Upper lobe of left lung (tissue), 6 donors: ENCODE data around the gene SLC1A7. TPM values are rescaled to one million over a fixed set of nuclear protein-coding genes. Genes with fewer than 3 reads are reported as not detected.

ENCODE experiments used
- ATAC-seq, 2 donors: fragments of 200-7000 bp; cut with Tn5 transposase; one replicate each; pipeline ENCODE4 v1.9.1; 2022; ENCODE audit warnings: mild to moderate bottlenecking in 2 of 2, moderate library complexity in 2 of 2; ENCODE audit not compliant: low FRiP score in 2 of 2
- DNase-seq, 2 donors: peaks; one replicate each; pipeline ENCODE4 v3.0.0-alpha.2; 2019 to 2020
- H3K27ac ChIP-seq, 4 donors: fragments of 200-600 bp; sonication (generic); one replicate each; pipeline ENCODE4 v1.5.1; 2016 to 2019
- H3K27me3 ChIP-seq, 4 donors: fragments of 200-600 bp; sonication (generic); one replicate each; pipeline ENCODE4 v1.5.1; 2017 to 2019
- H3K36me3 ChIP-seq, 4 donors: fragments of 200-600 bp; sonication (generic); one replicate each; pipeline ENCODE4 v1.5.1; 2016 to 2019
- H3K4me1 ChIP-seq, 4 donors: fragments of 200-600 bp; sonication (generic); one replicate each; pipeline ENCODE4 v1.5.1; 2018 to 2019
- H3K4me3 ChIP-seq, 4 donors: fragments of 200-600 bp; sonication (generic); one replicate each; pipeline ENCODE4 v1.5.1; 2017 to 2019; ENCODE audit warnings: mild to moderate bottlenecking in 2 of 4, moderate library complexity in 1 of 4
- H3K9me3 ChIP-seq, 4 donors: fragments of 200-600 bp; sonication (generic); one replicate each; pipeline ENCODE4 v1.5.1; 2018 to 2019
- CTCF ChIP-seq, 6 experiments: fragments of 450-650 bp in 4 of 6; fragments of 200-600 bp in 2 of 6; sonication (generic) in 2 of 6; IDR thresholded peaks; one replicate each; pipeline ENCODE4 v1.5.1; 2016 to 2019; ENCODE audit warnings: antibody characterized with exemption in 6 of 6
- EP300 ChIP-seq, 4 donors: sonication (generic); formaldehyde crosslinking; IDR thresholded peaks; one replicate each; pipeline ENCODE4 v1.5.1; 2017; ENCODE audit warnings: antibody characterized with exemption in 4 of 4, control low read depth in 2 of 4
- POLR2A ChIP-seq, 4 donors: fragments of 450-650 bp; IDR thresholded peaks; one replicate each; pipeline ENCODE4 v1.5.1; 2016 to 2017; ENCODE audit warnings: antibody characterized with exemption in 4 of 4, mild to moderate bottlenecking in 2 of 4
- POLR2AphosphoS5 ChIP-seq, 2 donors: sonication (generic); formaldehyde crosslinking; IDR thresholded peaks; one replicate each; pipeline ENCODE4 v1.5.1; 2017; ENCODE audit warnings: antibody characterized with exemption in 2 of 2
- WGBS, 2 donors: methylation state at CpG; one replicate each; pipeline ENCODE4 v1.1.5; 2017 to 2018; 5-methylcytosine and 5-hydroxymethylcytosine counted together
- total RNA-seq, 6 donors: library from RNA; depleted of rRNA in 4 of 6; stranded (reverse); fragments of >200 nt in 4 of 6; gene quantifications; one replicate each; pipeline versions ENCODE4 v1.1.0 to v1.2.1, GENCODE V29; 2016 to 2021
- donor health status: DM: no; HTN: no; CAD: no; lungs with moderate emphysema.
- donor health status: DM: no; HTN: yes; CAD: no; lungs with severe emphysema.

SLC1A7 gene
- total RNA-seq, 6 donors from 2014 or later, result 0.37 to 1.3 (median 0.77) TPM; not detected in 2

- H3K4me3 ChIP-seq, result no peak overlapping the region
- 90 to 92% methylated on average over 16 to 20 of the region's 20 CpGs for whole genome bisulfite sequencing, 2 donors
- DNase-seq, result no peak
- H3K27me3 ChIP-seq, result no peaks in the 10 kb centered on the region
- H3K4me1 ChIP-seq, result peaks cover 3 to 11% (median 6%) of the 10 kb centered on the region in 4 donors
- no peak for TF ChIP-seq POLR2A (IDR thresholded peaks at IDR 0.05)
- no peak for TF ChIP-seq EP300 (IDR thresholded peaks at IDR 0.05)
- no peak for TF ChIP-seq POLR2AphosphoS5 (IDR thresholded peaks at IDR 0.05)
- TF ChIP-seq CTCF (IDR thresholded peaks at IDR 0.05), result no peak
- no peak overlapping the region for H3K27ac ChIP-seq
- no peak for ATAC-seq
- no peaks in the 10 kb centered on the region for H3K9me3 ChIP-seq
- no peaks in the 10 kb centered on the region for H3K36me3 ChIP-seq
Measured at GRCh38 chr1:53093778-53094532, 48.5 kb downstream of the SLC1A7 start.

GRCh38 chr1:53093451-53093754 is 49.0 kb downstream of the SLC1A7 start:
- Histone ChIP-seq H3K4me1 (peaks cover 3 to 11% (median 6%) of the 10 kb centered on the region in 4 donors), H3K9me3 (no peaks in the 10 kb centered on the region), H3K36me3 (no peaks in the 10 kb centered on the region), H3K27me3 (no peaks in the 10 kb centered on the region), H3K27ac (no peak overlapping the region), H3K4me3 (no peak overlapping the region)
- WGBS, 2 donors, result 84 to 92% methylated on average over 8 of the region's 8 CpGs
- ATAC-seq (no peak), DNase-seq (no peak)
- no peak for TF ChIP-seq POLR2AphosphoS5 (IDR thresholded peaks at IDR 0.05)
- TF ChIP-seq CTCF (IDR thresholded peaks at IDR 0.05), result no peak
- TF ChIP-seq POLR2A (IDR thresholded peaks at IDR 0.05), result no peak
- TF ChIP-seq EP300 (IDR thresholded peaks at IDR 0.05), result no peak

- ATAC-seq, result no peak
- no peak for TF ChIP-seq EP300 (IDR thresholded peaks at IDR 0.05)
- TF ChIP-seq CTCF (IDR thresholded peaks at IDR 0.05), result no peak
- no peak for TF ChIP-seq POLR2A (IDR thresholded peaks at IDR 0.05)
- TF ChIP-seq POLR2AphosphoS5 (IDR thresholded peaks at IDR 0.05), result no peak
- no peaks in the 10 kb centered on the region for H3K36me3 ChIP-seq
- 82 to 91% methylated on average over 13 to 32 of the region's 33 CpGs for WGBS, 2 donors
- DNase-seq, result peak in 1 of 2 donors; percentile 67
- H3K27me3 ChIP-seq, result no peaks in the 10 kb centered on the region
- peaks cover 3 to 11% (median 6%) of the 10 kb centered on the region in 4 donors for H3K4me1 ChIP-seq
- no peak overlapping the region for H3K4me3 ChIP-seq
- no peaks in the 10 kb centered on the region for H3K9me3 ChIP-seq
- H3K27ac ChIP-seq, result no peak overlapping the region
Measured at GRCh38 chr1:53092659-53093450, 49.6 kb downstream of the SLC1A7 start.

- no peaks in the 10 kb centered on the region for H3K36me3 ChIP-seq
- peaks cover 3 to 11% (median 6%) of the 10 kb centered on the region in 4 donors for H3K4me1 ChIP-seq
- H3K9me3 ChIP-seq, result no peaks in the 10 kb centered on the region
- no peak overlapping the region for H3K4me3 ChIP-seq
- no peaks in the 10 kb centered on the region for H3K27me3 ChIP-seq
- peak; percentile 48 to 76 for DNase-seq
- no peak overlapping the region for H3K27ac ChIP-seq
- ATAC-seq, result peak in 1 of 2 donors; percentile 28
- TF ChIP-seq POLR2AphosphoS5 (IDR thresholded peaks at IDR 0.05) (no peak), EP300 (IDR thresholded peaks at IDR 0.05) (no peak), POLR2A (IDR thresholded peaks at IDR 0.05) (no peak), CTCF (IDR thresholded peaks at IDR 0.05) (no peak)
- WGBS, 2 donors, result 83 to 89% methylated on average over 14 to 25 of the region's 26 CpGs
Measured at GRCh38 chr1:53091841-53092645, 50.4 kb downstream of the SLC1A7 start.
